ENCODE data around the gene NSD1. TPM values are rescaled to one million over a fixed set of nuclear protein-coding genes. Genes with fewer than 3 reads are reported as not detected.

NSD1 gene
- total RNA-seq, 1 donor from 2014 or later: 37.5 TPM

GRCh38 chr5:177230660-177231059 lies 97.1 kb downstream of the NSD1 start:
- H3K36me3 ChIP-seq (ENCODE audit: control insufficient read depth, insufficient read depth, low read length): no peaks in the 10 kb centered on the region
- no peak for TF ChIP-seq CTCF (IDR thresholded peaks at IDR 0.05; ENCODE audit: insufficient read depth, low read length, poor library complexity, severe bottlenecking)
- no peak overlapping the region for H3K4me3 ChIP-seq (ENCODE audit: low read depth, low read length)
- no peaks in the 10 kb centered on the region for H3K27me3 ChIP-seq (ENCODE audit: control insufficient read depth, insufficient read depth, low read length)
- no peak for DNase-seq (ENCODE audit: low read depth)

- DNase-seq (ENCODE audit: low read depth): no peak
- H3K27me3 ChIP-seq (ENCODE audit: control insufficient read depth, insufficient read depth, low read length): no peaks in the 10 kb centered on the region
- H3K4me3 ChIP-seq (ENCODE audit: low read depth, low read length): no peak overlapping the region
- no peak for TF ChIP-seq CTCF (IDR thresholded peaks at IDR 0.05; ENCODE audit: insufficient read depth, low read length, poor library complexity, severe bottlenecking)
- no peaks in the 10 kb centered on the region for H3K36me3 ChIP-seq (ENCODE audit: control insufficient read depth, insufficient read depth, low read length)
These were observed 98.1 kb downstream of the NSD1 start for GRCh38 chr5:177231479-177232250.

- no peak for DNase-seq (ENCODE audit: low read depth)
- no peak overlapping the region for H3K4me3 ChIP-seq (ENCODE audit: low read depth, low read length)
- H3K27me3 ChIP-seq (ENCODE audit: control insufficient read depth, insufficient read depth, low read length): no peaks in the 10 kb centered on the region
- H3K36me3 ChIP-seq (ENCODE audit: control insufficient read depth, insufficient read depth, low read length): no peaks in the 10 kb centered on the region
- no peak for TF ChIP-seq CTCF (IDR thresholded peaks at IDR 0.05; ENCODE audit: insufficient read depth, low read length, poor library complexity, severe bottlenecking)
These were observed 98.8 kb downstream of the NSD1 start for GRCh38 chr5:177232358-177232757.

- no peak for DNase-seq (ENCODE audit: low read depth)
- TF ChIP-seq CTCF (IDR thresholded peaks at IDR 0.05; ENCODE audit: insufficient read depth, low read length, poor library complexity, severe bottlenecking): no peak
- Histone ChIP-seq H3K36me3 (ENCODE audit: control insufficient read depth, insufficient read depth, low read length) (no peaks in the 10 kb centered on the region), H3K27me3 (ENCODE audit: control insufficient read depth, insufficient read depth, low read length) (no peaks in the 10 kb centered on the region), H3K4me3 (ENCODE audit: low read depth, low read length) (no peak overlapping the region)
These were observed 99.2 kb downstream of the NSD1 start for GRCh38 chr5:177232761-177233160.

GRCh38 chr5:177233206-177233605 lies 99.6 kb downstream of the NSD1 start:
- Histone ChIP-seq H3K4me3 (ENCODE audit: low read depth, low read length) (no peak overlapping the region), H3K36me3 (ENCODE audit: control insufficient read depth, insufficient read depth, low read length) (no peaks in the 10 kb centered on the region), H3K27me3 (ENCODE audit: control insufficient read depth, insufficient read depth, low read length) (no peaks in the 10 kb centered on the region)
- DNase-seq (ENCODE audit: low read depth): no peak
- no peak for TF ChIP-seq CTCF (IDR thresholded peaks at IDR 0.05; ENCODE audit: insufficient read depth, low read length, poor library complexity, severe bottlenecking)

GRCh38 chr5:177233802-177234201 lies 100.2 kb downstream of the NSD1 start:
- no peaks in the 10 kb centered on the region for H3K27me3 ChIP-seq (ENCODE audit: control insufficient read depth, insufficient read depth, low read length)
- no peak for TF ChIP-seq CTCF (IDR thresholded peaks at IDR 0.05; ENCODE audit: insufficient read depth, low read length, poor library complexity, severe bottlenecking)
- H3K36me3 ChIP-seq (ENCODE audit: control insufficient read depth, insufficient read depth, low read length): no peaks in the 10 kb centered on the region
- H3K4me3 ChIP-seq (ENCODE audit: low read depth, low read length): no peak overlapping the region
- DNase-seq (ENCODE audit: low read depth): no peak

Measured in kidney epithelial cell (primary cell).